Heart right ventricle (tissue), 16 donors: ENCODE results near the gene ANKS4B. TPM values are rescaled to one million over a fixed set of nuclear protein-coding genes. Genes with fewer than 3 reads are reported as not detected.

ENCODE experiments used
- ATAC-seq, 8 donors: fragments of 200-7000 bp; cut with Tn5 transposase; one replicate each; pipeline ENCODE4 v1.9.1; 2020; ENCODE audit warnings: mild to moderate bottlenecking in 8 of 8, moderate library complexity in 8 of 8, moderate number of reproducible peaks in 1 of 8
- DNase-seq, 2 donors: peaks; one replicate each; pipeline ENCODE4 v3.0.0-alpha.2; 2020
- H3K27ac ChIP-seq, 10 donors: fragments of 200-600 bp; sonication (generic) in 2 of 10; one replicate each; pipeline versions ENCODE4 v1.5.0 to v1.8.0; 2020 to 2022; ENCODE audit warnings: mild to moderate bottlenecking in 3 of 10
- H3K27me3 ChIP-seq, 7 donors: fragments of 200-600 bp; one replicate each; pipeline ENCODE4 v1.8.0; 2021 to 2022; ENCODE audit warnings: mild to moderate bottlenecking in 2 of 7
- H3K36me3 ChIP-seq, 9 donors: fragments of 200-600 bp; sonication (generic) in 1 of 9; one replicate each; pipeline versions ENCODE4 v1.5.0 to v1.8.0; 2020 to 2022; ENCODE audit warnings: mild to moderate bottlenecking in 2 of 9
- H3K4me1 ChIP-seq, 9 donors: fragments of 200-600 bp; sonication (generic) in 1 of 9; one replicate each; pipeline versions ENCODE4 v1.5.0 to v1.8.0; 2020 to 2022; ENCODE audit warnings: mild to moderate bottlenecking in 4 of 9
- H3K4me3 ChIP-seq, 10 donors: fragments of 200-600 bp; sonication (generic) in 2 of 10; one replicate each; pipeline versions ENCODE4 v1.5.0 to v1.8.0; 2020 to 2022; ENCODE audit warnings: mild to moderate bottlenecking in 7 of 10, moderate library complexity in 2 of 10
- H3K9me3 ChIP-seq, 11 donors: fragments of 200-600 bp in 10 of 11; sonication (generic) in 2 of 11; one replicate each; pipeline versions ENCODE4 v1.5.0 to v1.8.0; 2013 to 2022; ENCODE audit warnings: mild to moderate bottlenecking in 2 of 11, control low read depth in 1 of 11, moderate library complexity in 1 of 11
- CTCF ChIP-seq, 9 donors: fragments of 200-600 bp; sonication (generic) in 2 of 9; IDR thresholded peaks; one replicate each; pipeline versions ENCODE4 v1.5.0 to v1.8.0; 2021 to 2022; ENCODE audit warnings: antibody characterized with exemption in 9 of 9, mild to moderate bottlenecking in 5 of 9, moderate library complexity in 1 of 9
- WGBS, 2 donors: extraction: QIAGEN DNeasy Blood & Tissue Kit; methylation state at CpG; one replicate each; pipeline ENCODE4 v1.1.7; 2013; ENCODE audit warnings: inconsistent platforms in 1 of 2; 5-methylcytosine and 5-hydroxymethylcytosine counted together
- intact Hi-C, 10 donors: fragments of 100-400 bp; cut with DNase I; formaldehyde crosslinking; loops; one replicate each; pipeline versions ENCODE4 v1.11.1 to v1.14.2; 2022
- long read RNA-seq, 3 donors: library from polyadenylated mRNA; unstranded; transcript quantifications; one replicate each; pipeline ENCODE4 v2.0.0, GENCODE V29; 2020 to 2021
- polyA plus RNA-seq, 2 donors: library from polyadenylated mRNA; stranded (reverse); fragments of 200-250 nt; gene quantifications; one replicate each; pipeline ENCODE4 v1.2.3, GENCODE V29; 2013
- total RNA-seq, 10 donors: library from RNA; stranded (reverse); fragmentation: NEBNext Ultra II Directional in 3 of 10; extraction: Animal tissue kit (Norgen Biotek cat#: 25700) in 3 of 10; gene quantifications; one replicate each; pipeline versions ENCODE4 v1.2.1 to v1.2.4, GENCODE V29; 2021 to 2023
- donor health status: Arrhythmogenic right ventricular cardiomyopathy.
- donor health status: ischemic (EF 13 %, LVEDD 7.1; RV severe dilation, severe dysfunction).
- donor health status: healthy with polysubstance abuse.
- donor health status: DM: no; HTN: yes; CAD: no.
- donor health status: DM: no; HTN: no; CAD: no.
- donor health status: ischemic (EF 25% LVEDD 6.9; RV normal size, moderate dysfunction).
- donor health status: ischemic (EF 25% LVEDD 5.7; RV mildly dilated, moderate dysfunction).
- donor health status: healthy.
- donor health status: DM: yes; HTN: yes; CAD: no.
- donor health status: Ischemic cardiomyopathy.
- donor health status: ischemic (EF 35%, LVEDD 5.7; RV mildly dilated, moderate dysfunction).
- donor health status: nonischemic (EF 11% LVEDD 7.7; RV severe dilation, severe dysfunction).
- donor health status: DM: yes; HTN: yes; CAD: no.
- donor health status: PGD.
- donor health status: ischemic (EF 29% LVEDD 5.4; RV normal size, mild dysfunction).
- donor health status: nonischemic (EF 23%, LVEDD 6.1; RV moderate dilation, normal function).

The ANKS4B gene, protein sequence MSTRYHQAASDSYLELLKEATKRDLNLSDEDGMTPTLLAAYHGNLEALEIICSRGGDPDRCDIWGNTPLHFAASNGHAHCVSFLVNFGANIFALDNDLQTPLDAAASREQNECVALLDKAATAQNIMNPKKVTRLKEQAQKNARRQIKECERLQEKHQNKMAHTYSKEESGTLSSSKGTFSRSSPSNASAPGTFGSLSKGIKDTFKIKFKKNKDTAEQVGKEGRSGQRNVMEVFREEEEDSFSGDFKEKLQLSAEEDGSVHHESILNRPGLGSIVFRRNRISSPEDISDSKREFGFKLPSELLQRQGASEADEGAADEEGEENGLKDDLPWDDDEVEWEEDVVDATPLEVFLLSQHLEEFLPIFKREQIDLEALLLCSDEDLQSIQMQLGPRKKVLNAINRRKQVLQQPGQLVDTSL
- total RNA-seq (not detected), polyA plus RNA-seq (not detected)
- long read RNA-seq, donor 1, result 0 reads
- long read RNA-seq, donor 2, result 0 reads
- long read RNA-seq, donor 3, result 0 reads

GRCh38 chr16:21233521-21234150 is at the start of gene ANKS4B:
Gene ANKS4B (plus strand): TSS chr16:21233699. CDS start chr16:21233738, 39 bp downstream.
- no peak for ATAC-seq
- H3K4me3 ChIP-seq, result no peak within 1 kb of the TSS
- WGBS, 2 donors, result 82 to 85% methylated on average over 11 of the region's 11 CpGs
- TF ChIP-seq CTCF (IDR thresholded peaks at IDR 0.05), result no peak
- H3K4me1 ChIP-seq, result no peaks in the 10 kb centered on the region
- DNase-seq, result no peak
- H3K9me3 ChIP-seq, result no peaks in the 10 kb centered on the region
- H3K36me3 ChIP-seq, result no peaks in the 10 kb centered on the region
- H3K27ac ChIP-seq, result no peak within 1 kb of the TSS
- H3K27me3 ChIP-seq, result peaks cover 0 to 26% (median 7%) of the 10 kb centered on the region in 7 donors
- intact Hi-C loops, result no loop called here

- intact Hi-C loops, result loop anchor here in 5 of 10 donors (10.0 kb wide), 4 partner anchors 91 to 1131 kb away; partner anchors contain the start of gene CRYM (in 1 of the 5)
- no peak overlapping the region for H3K27ac ChIP-seq
- WGBS, 2 donors, result 76 to 84% methylated on average over 3 of the region's 3 CpGs
- H3K4me3 ChIP-seq, result no peak overlapping the region
- no peaks in the 10 kb centered on the region for H3K27me3 ChIP-seq
- peaks cover 0 to 8% (median 3%) of the 10 kb centered on the region in 9 donors for H3K4me1 ChIP-seq
- TF ChIP-seq CTCF (IDR thresholded peaks at IDR 0.05), result no peak
- DNase-seq (no peak), ATAC-seq (no peak)
- H3K9me3 ChIP-seq, result peaks cover 0 to 8% (median 0%) of the 10 kb centered on the region in 11 donors
- peaks cover 0 to 51% (median 29%) of the 10 kb centered on the region in 9 donors for H3K36me3 ChIP-seq
Observed at GRCh38 chr16:21183995-21184394, 49.5 kb upstream of the ANKS4B start.

DNA sequence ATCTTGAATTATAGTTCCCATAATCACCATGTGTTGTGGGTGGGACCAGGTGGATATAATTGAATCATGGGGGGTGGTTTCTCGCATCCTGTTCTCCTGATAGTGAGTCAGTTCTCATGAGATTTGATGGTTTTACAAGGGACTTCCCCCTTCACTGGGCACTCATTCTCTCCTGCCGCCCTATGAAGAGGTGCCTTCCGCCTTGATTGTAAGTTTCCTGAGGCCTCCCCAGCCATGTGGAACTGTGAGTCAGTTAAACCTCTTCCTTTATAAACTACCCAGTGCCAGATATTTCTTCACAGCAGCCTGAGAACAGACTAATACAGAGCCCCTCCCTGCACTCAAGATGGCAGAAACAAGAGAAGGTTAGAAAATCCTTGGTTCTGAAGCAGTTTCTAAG is 48.7 kb upstream of the ANKS4B start:
- TF ChIP-seq CTCF (IDR thresholded peaks at IDR 0.05), result no peak
- no peaks in the 10 kb centered on the region for H3K27me3 ChIP-seq
- peaks cover 0 to 43% (median 27%) of the 10 kb centered on the region in 9 donors for H3K36me3 ChIP-seq
- no peak overlapping the region for H3K4me3 ChIP-seq
- ATAC-seq (no peak), DNase-seq (no peak)
- H3K9me3 ChIP-seq, result peaks cover 0 to 9% (median 0%) of the 10 kb centered on the region in 11 donors
- peaks cover 0 to 8% (median 0%) of the 10 kb centered on the region in 9 donors for H3K4me1 ChIP-seq
- 79 to 88% methylated on average over 3 of the region's 3 CpGs for WGBS, 2 donors
- H3K27ac ChIP-seq, result no peak overlapping the region
- intact Hi-C loops, result loop anchor here in 6 of 10 donors (5.0 to 10.0 kb wide), 6 partner anchors 90 to 1130 kb away; partner anchors contain the start of gene CRYM (in 1 of the 6)

- Histone ChIP-seq H3K36me3 (peaks cover 0 to 33% (median 18%) of the 10 kb centered on the region in 9 donors), H3K27me3 (no peaks in the 10 kb centered on the region), H3K9me3 (peaks cover 0 to 11% (median 0%) of the 10 kb centered on the region in 11 donors), H3K4me1 (peaks cover 0 to 8% (median 0%) of the 10 kb centered on the region in 9 donors), H3K27ac (no peak overlapping the region), H3K4me3 (no peak overlapping the region)
- DNase-seq, result no peak
- intact Hi-C loops, result loop anchor here in 6 of 10 donors (5.0 to 10.0 kb wide), 6 partner anchors 89 to 1129 kb away; partner anchors contain the start of gene CRYM (in 1 of the 6)
- TF ChIP-seq CTCF (IDR thresholded peaks at IDR 0.05), result no peak
- no peak for ATAC-seq
- WGBS, 2 donors, result 89 to 91% methylated on average over 12 of the region's 12 CpGs
Observed at GRCh38 chr16:21185659-21186325, 47.7 kb upstream of the ANKS4B start.
